Neural progenitor cell (in vitro differentiated cells): ENCODE data around the gene LPP.

Source experiments
- CTCF ChIP-seq: fragments of 200-600 bp; sonication (generic); IDR thresholded peaks from 2 replicates; pipeline ENCODE4 v1.5.1; 2017; ENCODE audit warnings: antibody characterized with exemption, mild to moderate bottlenecking
- EZH2 ChIP-seq: fragments of 200-600 bp; sonication (generic); IDR thresholded peaks from 2 replicates; pipeline ENCODE4 v1.6.1; 2017; ENCODE audit warnings: antibody characterized with exemption, mild to moderate bottlenecking, moderate library complexity
- EZH2phosphoT487 ChIP-seq: fragments of 200-600 bp; sonication (generic); IDR thresholded peaks from 2 replicates; pipeline ENCODE4 v1.6.1; 2017; ENCODE audit warnings: antibody characterized with exemption

- TF ChIP-seq CTCF (no peak), EZH2 (no peak), EZH2phosphoT487 (no peak)
Measured at GRCh38 chr3:188559072-188559429, 405.1 kb downstream of the LPP start.
